Lower leg skin (tissue), 3 donors: Measurements from ENCODE around the gene OGDH.
"Not testable (repeated sequence)": the region's sequence is repeated elsewhere in the genome, so short reads cannot be mapped to it uniquely, and the experiment has no call there.

ENCODE experiments used
- CTCF ChIP-seq, 3 donors: fragments of 450-650 bp; IDR thresholded peaks; one replicate each; pipeline ENCODE4 v1.5.1; 2016; ENCODE audit warnings: antibody characterized with exemption in 3 of 3, mild to moderate bottlenecking in 3 of 3, moderate library complexity in 2 of 3
- POLR2A ChIP-seq, 2 donors: fragments of 450-650 bp; IDR thresholded peaks; one replicate each; pipeline ENCODE4 v1.6.1; 2016 to 2017; ENCODE audit warnings: antibody characterized with exemption in 2 of 2, mild to moderate bottlenecking in 1 of 2, moderate library complexity in 1 of 2

GRCh38 chr7:44597181-44597580 is 9.2 kb upstream of the OGDH start:
- TF ChIP-seq POLR2A, CTCF (IDR thresholded peaks at IDR 0.05): not testable (repeated sequence)
